Liver (tissue), 9 donors: ENCODE data around the gene ZNF770. TPM values are rescaled to one million over a fixed set of nuclear protein-coding genes. Genes with fewer than 3 reads are reported as not detected.

Experiments used
- DNase-seq: peaks from one replicate; pipeline ENCODE4 v3.0.0-alpha.2; 2017; ENCODE audit warnings: low spot score
- H3K27ac ChIP-seq, 2 donors: one replicate each; pipeline ENCODE4 v1.7.0; 2013; ENCODE audit warnings: inconsistent platforms in 2 of 2, low read length in 2 of 2, control low read depth in 1 of 2, low read depth in 1 of 2, mild to moderate bottlenecking in 1 of 2
- H3K27me3 ChIP-seq, 4 donors: one replicate each; pipeline versions ENCODE4 v1.6.1 to v1.7.0; 2013; ENCODE audit warnings: low read length in 3 of 4, inconsistent platforms in 1 of 4, mild to moderate bottlenecking in 1 of 4, moderate library complexity in 1 of 4; ENCODE audit not compliant: control insufficient read depth in 4 of 4, insufficient read depth in 4 of 4
- H3K36me3 ChIP-seq, 4 donors: one replicate each; pipeline versions ENCODE4 v1.6.1 to v1.7.0; 2013; ENCODE audit warnings: low read length in 3 of 4, mild to moderate bottlenecking in 3 of 4, low read depth in 1 of 4, moderate library complexity in 1 of 4; ENCODE audit not compliant: control insufficient read depth in 4 of 4, insufficient read depth in 3 of 4
- H3K4me1 ChIP-seq, 4 donors: one replicate each; pipeline versions ENCODE4 v1.6.1 to v1.7.0; 2013; ENCODE audit warnings: low read length in 3 of 4, mild to moderate bottlenecking in 3 of 4, moderate library complexity in 1 of 4; ENCODE audit not compliant: control insufficient read depth in 4 of 4, insufficient read depth in 4 of 4
- H3K4me3 ChIP-seq, 3 donors: one replicate each; pipeline versions ENCODE4 v1.6.1 to v1.7.0; 2013; ENCODE audit warnings: low read length in 3 of 3, control low read depth in 1 of 3, low read depth in 1 of 3, mild to moderate bottlenecking in 1 of 3
- H3K9ac ChIP-seq, 2 donors: one replicate each; pipeline ENCODE4 v1.7.0; 2013; ENCODE audit warnings: low read length in 2 of 2, mild to moderate bottlenecking in 2 of 2, moderate library complexity in 2 of 2, control low read depth in 1 of 2, low read depth in 1 of 2
- H3K9me3 ChIP-seq, 4 donors: one replicate each; pipeline versions ENCODE4 v1.6.1 to v1.7.0; 2013; ENCODE audit warnings: low read length in 3 of 4; ENCODE audit not compliant: control insufficient read depth in 4 of 4
- EGR1 ChIP-seq, 2 donors: IDR thresholded peaks; 2 replicates each; pipeline ENCODE4 v1.6.1; 2016 to 2018; ENCODE audit warnings: antibody characterized with exemption in 2 of 2, low read depth in 2 of 2
- FOXA1 ChIP-seq: IDR thresholded peaks from 2 replicates; pipeline ENCODE4 v1.6.1; 2016; ENCODE audit warnings: antibody characterized with exemption
- GABPA ChIP-seq, 2 donors: IDR thresholded peaks in 1 of 2; conservative IDR thresholded peaks in 1 of 2; 2 replicates each; pipeline ENCODE4 v1.6.1; 2016; ENCODE audit warnings: antibody characterized with exemption in 2 of 2, mild to moderate bottlenecking in 1 of 2, moderate library complexity in 1 of 2
- HNF4A ChIP-seq, 2 donors: conservative IDR thresholded peaks; 2 replicates each; pipeline ENCODE4 v1.6.1; 2016; ENCODE audit warnings: antibody characterized with exemption in 2 of 2, mild to moderate bottlenecking in 2 of 2
- HNF4G ChIP-seq: IDR thresholded peaks from 2 replicates; pipeline ENCODE4 v1.6.1; 2016; ENCODE audit warnings: antibody characterized with exemption
- NR2F2 ChIP-seq: IDR thresholded peaks from 2 replicates; pipeline ENCODE4 v1.6.1; 2016; ENCODE audit warnings: antibody characterized with exemption
- RAD21 ChIP-seq, 2 donors: IDR thresholded peaks; 2 replicates each; pipeline ENCODE4 v1.6.1; 2016; ENCODE audit warnings: antibody characterized with exemption in 2 of 2, mild to moderate bottlenecking in 2 of 2
- WGBS: extraction: QIAGEN DNeasy Blood & Tissue Kit; methylation state at CpG from one replicate; pipeline ENCODE4 v1.1.7; 2013; 5-methylcytosine and 5-hydroxymethylcytosine counted together
- polyA plus RNA-seq, 2 donors: library from polyadenylated mRNA; stranded (reverse) in 1 of 2; unstranded in 1 of 2; fragments of 200-250 nt in 1 of 2; fragments of >200 nt in 1 of 2; fragmentation: Nextera tagmentation in 1 of 2; extraction: Ambion mirVana in 1 of 2; gene quantifications; one replicate each; pipeline versions ENCODE4 v1.2.1 to v1.2.3, GENCODE V29; 2013 to 2015
- total RNA-seq, 2 donors: library from RNA; depleted of rRNA; stranded (reverse); fragments of >200 nt; gene quantifications; one replicate each; pipeline ENCODE4 v1.2.3, GENCODE V29; 2014
- TF ChIP-seq, protein P1 (sequence below): IDR thresholded peaks from 2 replicates; pipeline ENCODE4 v1.6.1; 2016; ENCODE audit warnings: antibody characterized with exemption, mild to moderate bottlenecking
- TF ChIP-seq, protein P2 (sequence below): IDR thresholded peaks from 2 replicates; pipeline ENCODE4 v1.6.1; 2016; ENCODE audit warnings: antibody characterized with exemption
- TF ChIP-seq, protein P3 (sequence below): IDR thresholded peaks from 2 replicates; pipeline ENCODE4 v1.6.1; 2016; ENCODE audit warnings: antibody characterized with exemption
- TF ChIP-seq, protein P4 (sequence below): fragments of 150-350 bp; IDR thresholded peaks from 2 replicates; pipeline ENCODE4 v1.5.1; 2017; ENCODE audit warnings: improper control_type of control experiment, low read depth, low read length; ENCODE audit not compliant: missing input control
- donor health status: healthy.
- donor health status: healthy.
- donor health status: healthy.
- donor health status: healthy.
- donor health status: healthy.

The ZNF770 gene
- total and polyA plus RNA-seq, 4 donors, result 9.3 to 74.4 (median 28.5) TPM

DNA sequence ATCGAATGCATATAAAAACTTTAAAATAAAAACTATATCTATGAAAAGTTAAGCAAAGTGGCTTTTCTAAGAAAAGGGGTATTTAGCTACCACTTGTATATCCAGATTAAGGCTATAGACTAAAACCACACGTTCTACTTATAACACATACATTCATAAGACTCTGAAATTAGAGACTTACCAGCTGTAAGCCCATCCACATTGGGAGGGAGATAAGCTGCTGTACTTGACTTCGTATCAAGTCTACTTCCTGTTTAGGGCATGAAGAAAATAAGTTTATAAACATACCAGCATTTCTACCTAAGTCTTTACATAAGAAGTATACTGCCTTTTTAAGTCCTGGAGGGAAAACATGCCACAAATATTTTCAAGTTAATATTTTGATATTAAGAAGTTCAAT, 46.3 kb downstream of the ZNF770 start:
- 80% methylated on average over 3 of the region's 3 CpGs for WGBS
- H3K4me1 ChIP-seq, result peaks cover 0 to 2% (median 0%) of the 10 kb centered on the region in 4 donors
- no peaks in the 10 kb centered on the region for H3K27me3 ChIP-seq
- no peak for DNase-seq
- H3K36me3 ChIP-seq, result peaks cover 8 to 35% (median 25%) of the 10 kb centered on the region in 4 donors
- no peak overlapping the region for H3K9ac ChIP-seq
- H3K27ac ChIP-seq, result no peak overlapping the region
- TF ChIP-seq GABPA (IDR thresholded peaks at IDR 0.05 in 1 of 2, conservative IDR thresholded peaks at IDR 0.05 in 1 of 2), result no peak
- no peak for TF ChIP-seq RAD21 (IDR thresholded peaks at IDR 0.05)
- TF ChIP-seq, protein P1, sequence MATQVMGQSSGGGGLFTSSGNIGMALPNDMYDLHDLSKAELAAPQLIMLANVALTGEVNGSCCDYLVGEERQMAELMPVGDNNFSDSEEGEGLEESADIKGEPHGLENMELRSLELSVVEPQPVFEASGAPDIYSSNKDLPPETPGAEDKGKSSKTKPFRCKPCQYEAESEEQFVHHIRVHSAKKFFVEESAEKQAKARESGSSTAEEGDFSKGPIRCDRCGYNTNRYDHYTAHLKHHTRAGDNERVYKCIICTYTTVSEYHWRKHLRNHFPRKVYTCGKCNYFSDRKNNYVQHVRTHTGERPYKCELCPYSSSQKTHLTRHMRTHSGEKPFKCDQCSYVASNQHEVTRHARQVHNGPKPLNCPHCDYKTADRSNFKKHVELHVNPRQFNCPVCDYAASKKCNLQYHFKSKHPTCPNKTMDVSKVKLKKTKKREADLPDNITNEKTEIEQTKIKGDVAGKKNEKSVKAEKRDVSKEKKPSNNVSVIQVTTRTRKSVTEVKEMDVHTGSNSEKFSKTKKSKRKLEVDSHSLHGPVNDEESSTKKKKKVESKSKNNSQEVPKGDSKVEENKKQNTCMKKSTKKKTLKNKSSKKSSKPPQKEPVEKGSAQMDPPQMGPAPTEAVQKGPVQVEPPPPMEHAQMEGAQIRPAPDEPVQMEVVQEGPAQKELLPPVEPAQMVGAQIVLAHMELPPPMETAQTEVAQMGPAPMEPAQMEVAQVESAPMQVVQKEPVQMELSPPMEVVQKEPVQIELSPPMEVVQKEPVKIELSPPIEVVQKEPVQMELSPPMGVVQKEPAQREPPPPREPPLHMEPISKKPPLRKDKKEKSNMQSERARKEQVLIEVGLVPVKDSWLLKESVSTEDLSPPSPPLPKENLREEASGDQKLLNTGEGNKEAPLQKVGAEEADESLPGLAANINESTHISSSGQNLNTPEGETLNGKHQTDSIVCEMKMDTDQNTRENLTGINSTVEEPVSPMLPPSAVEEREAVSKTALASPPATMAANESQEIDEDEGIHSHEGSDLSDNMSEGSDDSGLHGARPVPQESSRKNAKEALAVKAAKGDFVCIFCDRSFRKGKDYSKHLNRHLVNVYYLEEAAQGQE, result no peak
- TF ChIP-seq EGR1 (IDR thresholded peaks at IDR 0.05; ENCODE audit: low read depth in 2 of 2), result no peak
- TF ChIP-seq, protein P2, sequence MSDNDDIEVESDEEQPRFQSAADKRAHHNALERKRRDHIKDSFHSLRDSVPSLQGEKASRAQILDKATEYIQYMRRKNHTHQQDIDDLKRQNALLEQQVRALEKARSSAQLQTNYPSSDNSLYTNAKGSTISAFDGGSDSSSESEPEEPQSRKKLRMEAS, result no peak
- TF ChIP-seq, protein P3, sequence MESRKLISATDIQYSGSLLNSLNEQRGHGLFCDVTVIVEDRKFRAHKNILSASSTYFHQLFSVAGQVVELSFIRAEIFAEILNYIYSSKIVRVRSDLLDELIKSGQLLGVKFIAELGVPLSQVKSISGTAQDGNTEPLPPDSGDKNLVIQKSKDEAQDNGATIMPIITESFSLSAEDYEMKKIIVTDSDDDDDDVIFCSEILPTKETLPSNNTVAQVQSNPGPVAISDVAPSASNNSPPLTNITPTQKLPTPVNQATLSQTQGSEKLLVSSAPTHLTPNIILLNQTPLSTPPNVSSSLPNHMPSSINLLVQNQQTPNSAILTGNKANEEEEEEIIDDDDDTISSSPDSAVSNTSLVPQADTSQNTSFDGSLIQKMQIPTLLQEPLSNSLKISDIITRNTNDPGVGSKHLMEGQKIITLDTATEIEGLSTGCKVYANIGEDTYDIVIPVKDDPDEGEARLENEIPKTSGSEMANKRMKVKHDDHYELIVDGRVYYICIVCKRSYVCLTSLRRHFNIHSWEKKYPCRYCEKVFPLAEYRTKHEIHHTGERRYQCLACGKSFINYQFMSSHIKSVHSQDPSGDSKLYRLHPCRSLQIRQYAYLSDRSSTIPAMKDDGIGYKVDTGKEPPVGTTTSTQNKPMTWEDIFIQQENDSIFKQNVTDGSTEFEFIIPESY, result no peak
- TF ChIP-seq HNF4A (conservative IDR thresholded peaks at IDR 0.05), result no peak
- no peak for TF ChIP-seq HNF4G
- TF ChIP-seq, protein P4, sequence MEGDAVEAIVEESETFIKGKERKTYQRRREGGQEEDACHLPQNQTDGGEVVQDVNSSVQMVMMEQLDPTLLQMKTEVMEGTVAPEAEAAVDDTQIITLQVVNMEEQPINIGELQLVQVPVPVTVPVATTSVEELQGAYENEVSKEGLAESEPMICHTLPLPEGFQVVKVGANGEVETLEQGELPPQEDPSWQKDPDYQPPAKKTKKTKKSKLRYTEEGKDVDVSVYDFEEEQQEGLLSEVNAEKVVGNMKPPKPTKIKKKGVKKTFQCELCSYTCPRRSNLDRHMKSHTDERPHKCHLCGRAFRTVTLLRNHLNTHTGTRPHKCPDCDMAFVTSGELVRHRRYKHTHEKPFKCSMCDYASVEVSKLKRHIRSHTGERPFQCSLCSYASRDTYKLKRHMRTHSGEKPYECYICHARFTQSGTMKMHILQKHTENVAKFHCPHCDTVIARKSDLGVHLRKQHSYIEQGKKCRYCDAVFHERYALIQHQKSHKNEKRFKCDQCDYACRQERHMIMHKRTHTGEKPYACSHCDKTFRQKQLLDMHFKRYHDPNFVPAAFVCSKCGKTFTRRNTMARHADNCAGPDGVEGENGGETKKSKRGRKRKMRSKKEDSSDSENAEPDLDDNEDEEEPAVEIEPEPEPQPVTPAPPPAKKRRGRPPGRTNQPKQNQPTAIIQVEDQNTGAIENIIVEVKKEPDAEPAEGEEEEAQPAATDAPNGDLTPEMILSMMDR, result no peak
- TF ChIP-seq NR2F2, result no peak
- no peaks in the 10 kb centered on the region for H3K9me3 ChIP-seq
- no peak overlapping the region for H3K4me3 ChIP-seq

DNA sequence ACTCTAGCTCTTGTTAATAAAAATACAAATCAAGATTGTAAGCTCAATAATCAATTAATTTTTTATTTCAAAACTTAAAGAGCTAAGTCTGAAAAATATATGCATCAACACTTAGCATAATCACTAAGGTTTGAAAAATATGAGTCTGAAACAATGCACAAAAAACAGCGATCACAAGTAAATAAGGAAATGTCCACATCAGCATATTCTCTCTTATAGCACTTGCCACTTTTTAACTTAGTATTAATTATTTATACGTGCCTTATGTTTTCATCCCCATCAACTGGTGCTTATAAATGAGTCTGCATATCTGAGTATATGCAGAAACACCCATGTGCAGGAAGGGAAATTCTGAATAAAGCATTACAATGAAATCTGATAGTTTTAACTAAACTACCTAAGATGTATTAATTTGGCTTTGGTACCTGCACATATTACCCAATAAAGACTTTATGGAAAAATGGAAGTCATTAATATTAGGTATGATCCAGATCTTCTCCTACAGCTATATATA, 46.8 kb downstream of the ZNF770 start:
- WGBS, result 97% methylated on average over 2 of the region's 2 CpGs

More for the DNA sequence above, 46.8 kb downstream of the ZNF770 start:
- no peaks in the 10 kb centered on the region for H3K9me3 ChIP-seq
- H3K9ac ChIP-seq, result no peak overlapping the region
- H3K4me1 ChIP-seq, result peaks cover 0 to 2% (median 0%) of the 10 kb centered on the region in 4 donors
- DNase-seq, result no peak
- H3K4me3 ChIP-seq, result no peak overlapping the region
- no peak overlapping the region for H3K27ac ChIP-seq
- H3K36me3 ChIP-seq, result peaks cover 8 to 39% (median 25%) of the 10 kb centered on the region in 4 donors
- no peaks in the 10 kb centered on the region for H3K27me3 ChIP-seq
- TF ChIP-seq RAD21 (IDR thresholded peaks at IDR 0.05) (no peak), FOXA1 (no peak)
